CD4-positive, alpha-beta T cell treated with Interleukin-17A for 4 hours (primary cell): ENCODE data around the gene PNPLA5.

ENCODE experiments used
- DNase-seq: peaks from one replicate; pipeline ENCODE4 v3.0.0-alpha.2; 2020; ENCODE audit warnings: mixed read lengths

Gene PNPLA5

GRCh38 chr22:43835166-43835565 lies 56.6 kb downstream of the PNPLA5 start:
- no peak for DNase-seq

GRCh38 chr22:43833286-43834240 lies 58.2 kb downstream of the PNPLA5 start:
- no peak for DNase-seq

- DNase-seq = no peak
These were observed 59.2 kb downstream of the PNPLA5 start for GRCh38 chr22:43832393-43833265.

- no peak for DNase-seq
These were observed 60.0 kb downstream of the PNPLA5 start for GRCh38 chr22:43831561-43832392.

- DNase-seq = no peak
These were observed 60.8 kb downstream of the PNPLA5 start for GRCh38 chr22:43830931-43831560.

GRCh38 chr22:43829904-43830851 lies 61.6 kb downstream of the PNPLA5 start:
- no peak for DNase-seq
